DLD1 (cell line): ENCODE results near the gene KRTAP4-5.
"Not testable (repeated sequence)": the region's sequence is repeated elsewhere in the genome, so short reads cannot be mapped to it uniquely, and the experiment has no call there.

Experiments used
- in situ Hi-C: cut with HindIII; loops from 2 replicates; pipeline ENCODE4 v1.10.0; 2017; ENCODE audit warnings: low sequenced_read_pairs

KRTAP4-5 gene

GRCh38 chr17:41149652-41149985 is at the start of gene KRTAP4-5:
Gene KRTAP4-5 (minus strand): TSS chr17:41149825. CDS start chr17:41149767, 58 bp downstream.
- in situ Hi-C loops: no loop called here

GRCh38 chr17:41196068-41196467 is 46.4 kb upstream of the KRTAP4-5 start:
- in situ Hi-C loops: no loop called here

DNA sequence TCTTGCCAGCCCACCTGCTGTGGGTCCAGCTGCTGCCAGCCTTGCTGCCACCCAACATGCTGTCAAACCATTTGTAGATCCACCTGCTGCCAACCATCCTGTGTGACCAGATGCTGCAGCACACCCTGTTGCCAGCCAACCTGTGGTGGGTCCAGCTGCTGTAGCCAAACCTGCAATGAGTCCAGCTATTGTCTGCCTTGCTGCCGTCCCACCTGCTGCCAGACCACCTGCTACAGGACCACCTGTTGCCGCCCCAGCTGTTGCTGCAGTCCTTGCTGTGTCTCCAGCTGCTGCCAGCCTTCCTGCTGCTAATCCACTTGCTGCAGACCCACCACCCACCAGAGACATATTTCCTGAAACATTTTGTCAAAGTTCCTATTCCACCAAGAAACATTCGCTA is 40.7 kb upstream of the KRTAP4-5 start:
- in situ Hi-C loops: no loop called here

GRCh38 chr17:41189837-41190318 is 40.3 kb upstream of the KRTAP4-5 start, which contains the start of gene KRTAP9-1:
Gene KRTAP9-1 (plus strand): TSS chr17:41189887. CDS start chr17:41189887, 0 bp downstream.
- in situ Hi-C loops: not testable (repeated sequence)

DNA sequence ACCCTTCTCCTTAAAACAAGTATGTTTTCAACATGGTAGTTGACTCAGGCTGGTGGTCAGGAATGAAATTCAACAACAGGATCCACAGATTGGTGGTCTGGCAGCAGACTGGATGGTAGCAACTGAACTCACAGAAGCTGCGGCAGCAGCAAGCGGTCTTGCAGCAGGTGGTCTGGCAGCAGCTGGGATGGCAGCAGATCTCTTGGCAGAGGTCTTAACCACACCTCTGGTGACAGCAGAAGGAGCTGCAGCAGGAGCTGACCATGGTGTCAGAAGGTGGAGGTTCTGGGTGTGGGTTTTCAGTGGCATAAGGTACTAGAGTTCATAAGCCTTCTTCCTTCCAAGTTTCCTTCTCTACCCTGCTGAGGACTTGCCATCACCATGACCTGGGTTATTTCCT is 37.2 kb upstream of the KRTAP4-5 start:
- in situ Hi-C loops: no loop called here

DNA sequence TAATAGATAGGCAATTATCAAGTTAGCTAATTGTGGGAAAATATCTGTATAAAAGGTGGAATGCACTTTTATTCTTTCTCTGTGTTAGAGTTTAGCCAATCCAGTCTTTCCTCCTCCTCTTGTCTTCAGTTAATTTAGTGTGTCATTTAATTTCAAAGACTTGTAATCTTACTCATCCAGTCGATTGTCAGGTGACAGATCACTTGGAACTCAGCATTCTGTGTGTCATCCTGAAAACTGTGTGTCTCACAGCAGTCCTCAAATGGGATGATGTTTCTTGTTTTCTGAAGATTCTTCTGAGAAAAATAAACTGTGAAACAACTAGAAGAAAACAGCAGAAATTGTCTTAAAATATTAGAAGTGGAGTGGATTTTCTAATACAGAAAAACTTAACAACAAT is 35.4 kb upstream of the KRTAP4-5 start:
- in situ Hi-C loops: no loop called here

GRCh38 chr17:41184480-41184961 is 34.9 kb upstream of the KRTAP4-5 start, which contains the start of gene KRTAP4-1:
Gene KRTAP4-1 (minus strand): TSS chr17:41184911. CDS start chr17:41184854, 57 bp downstream.
- in situ Hi-C loops: no loop called here

- in situ Hi-C loops: no loop called here
Observed at GRCh38 chr17:41178843-41179616, 29.4 kb upstream of the KRTAP4-5 start.

DNA sequence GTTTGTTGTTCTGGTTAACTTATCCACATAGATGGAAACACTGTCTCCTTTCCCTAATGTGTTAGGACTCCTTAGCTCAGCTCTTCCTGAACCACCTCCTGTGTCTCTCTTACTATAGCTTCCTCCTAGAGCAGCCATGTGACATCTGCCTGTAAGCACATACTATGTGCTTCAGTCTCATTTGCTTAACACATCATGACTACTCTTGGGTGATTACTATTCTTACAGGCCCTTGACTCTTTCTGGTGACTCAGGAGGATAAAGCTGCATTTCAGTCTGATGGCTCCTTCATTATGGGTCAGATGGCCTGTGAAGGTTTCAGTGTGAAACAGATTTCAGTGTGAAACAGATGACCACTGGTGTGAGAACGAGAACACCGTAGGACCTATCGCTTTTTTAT is 28.7 kb upstream of the KRTAP4-5 start:
- in situ Hi-C loops: no loop called here

DNA sequence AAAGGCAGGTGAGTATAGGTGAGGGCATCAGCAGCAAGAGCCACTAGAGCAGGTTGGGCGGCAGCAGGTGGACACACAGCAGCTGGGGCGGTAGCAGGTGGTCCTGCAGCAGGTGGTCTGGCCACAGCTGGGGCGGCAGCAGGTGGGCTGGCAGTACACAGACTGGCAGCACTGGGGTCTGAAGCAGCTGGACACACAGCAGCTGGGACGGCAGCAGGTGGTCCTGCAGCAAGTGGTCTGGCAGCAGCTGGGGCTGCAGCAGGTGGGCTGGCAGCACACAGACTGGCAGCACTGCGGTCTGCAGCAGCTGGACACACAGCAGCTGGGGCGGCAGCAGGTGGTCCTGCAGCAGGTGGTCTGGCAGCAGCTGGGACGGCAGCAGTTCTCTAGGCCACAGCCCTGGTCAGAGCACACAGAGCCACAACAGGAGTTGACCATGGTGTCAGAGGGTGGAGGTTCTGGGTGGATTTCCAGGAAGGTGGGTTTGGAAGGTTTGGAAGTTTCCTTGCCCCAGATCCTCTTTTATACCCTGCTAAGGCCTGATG is 28.2 kb upstream of the KRTAP4-5 start, which contains the start of gene KRTAP4-2:
Gene KRTAP4-2 (minus strand): TSS at position 495 of the 545 bp plus-strand sequence. CDS start 57 bp downstream, at position 438.
- in situ Hi-C loops: no loop called here

- in situ Hi-C loops: no loop called here
Observed at GRCh38 chr17:41176744-41177387, 27.2 kb upstream of the KRTAP4-5 start.

- in situ Hi-C loops: no loop called here
Observed at GRCh38 chr17:41171886-41172285, 22.3 kb upstream of the KRTAP4-5 start.

- in situ Hi-C loops: no loop called here
Observed at GRCh38 chr17:41168121-41168520, 18.5 kb upstream of the KRTAP4-5 start, which contains the start of gene KRTAP4-3. Gene KRTAP4-3 (minus strand): TSS chr17:41168221. CDS start chr17:41168172, 49 bp downstream.

DNA sequence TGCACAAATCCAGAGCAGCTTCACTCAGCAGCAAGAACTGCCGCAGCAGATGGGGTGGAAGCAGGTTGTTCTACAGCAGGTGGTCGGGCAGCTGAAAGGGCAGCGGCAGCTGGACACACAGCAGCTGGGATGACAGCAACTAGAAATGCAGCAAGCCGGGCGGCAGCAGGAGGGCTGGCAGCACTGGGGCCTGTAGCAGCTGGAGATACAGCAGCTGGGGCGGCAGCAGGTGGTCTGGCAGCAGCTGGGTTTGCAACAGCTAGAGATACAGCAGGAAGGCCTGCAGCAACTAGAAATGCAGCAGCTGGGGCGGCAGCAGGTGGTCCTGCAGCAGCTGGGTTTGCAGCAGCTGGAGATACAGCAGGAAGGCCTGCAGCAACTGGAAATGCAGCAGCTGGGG is 17.9 kb upstream of the KRTAP4-5 start:
- in situ Hi-C loops: no loop called here

DNA sequence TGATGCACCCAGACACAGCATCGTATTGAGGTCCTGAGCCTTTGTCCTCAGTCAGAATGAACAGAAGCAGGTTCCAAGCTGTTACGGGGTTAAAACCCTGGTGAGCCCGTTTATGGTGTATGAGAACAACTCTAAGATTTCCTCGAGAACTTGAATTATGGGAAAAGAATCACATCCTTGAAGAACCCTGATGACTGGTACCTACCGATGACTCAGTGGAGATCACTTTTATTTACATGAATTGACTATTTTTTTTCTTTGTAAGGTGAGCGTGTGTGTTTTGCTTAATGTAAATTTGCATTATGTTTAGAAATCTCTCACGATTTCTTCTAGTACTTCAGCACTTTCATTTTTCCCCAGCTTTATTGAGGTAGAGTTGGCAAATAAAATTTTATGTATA is 14.2 kb upstream of the KRTAP4-5 start:
- in situ Hi-C loops: no loop called here

DNA sequence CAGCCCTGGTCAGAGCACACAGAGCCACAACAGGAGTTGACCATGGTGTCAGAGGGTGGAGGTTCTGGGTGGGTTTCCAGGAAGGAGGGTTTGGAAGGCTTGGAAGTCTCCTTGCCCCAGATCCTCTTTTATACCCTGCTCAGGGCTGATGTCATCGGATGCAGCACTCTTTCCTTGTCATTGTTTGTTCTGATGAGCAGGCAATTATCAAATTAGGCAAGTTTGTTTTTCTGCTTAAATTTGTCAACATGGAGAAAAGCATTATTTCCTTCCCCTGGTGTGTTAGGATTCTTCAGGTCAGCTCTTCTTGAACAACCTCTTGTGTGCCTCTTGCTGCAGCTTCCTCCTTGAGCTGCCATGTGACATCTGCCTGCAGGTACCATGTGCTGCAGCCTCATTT is 11.0 kb upstream of the KRTAP4-5 start, which contains the start of gene KRTAP4-4:
Gene KRTAP4-4 (minus strand): TSS at position 101 of the 400 bp plus-strand sequence. CDS start 57 bp downstream, at position 44.
- in situ Hi-C loops: no loop called here

DNA sequence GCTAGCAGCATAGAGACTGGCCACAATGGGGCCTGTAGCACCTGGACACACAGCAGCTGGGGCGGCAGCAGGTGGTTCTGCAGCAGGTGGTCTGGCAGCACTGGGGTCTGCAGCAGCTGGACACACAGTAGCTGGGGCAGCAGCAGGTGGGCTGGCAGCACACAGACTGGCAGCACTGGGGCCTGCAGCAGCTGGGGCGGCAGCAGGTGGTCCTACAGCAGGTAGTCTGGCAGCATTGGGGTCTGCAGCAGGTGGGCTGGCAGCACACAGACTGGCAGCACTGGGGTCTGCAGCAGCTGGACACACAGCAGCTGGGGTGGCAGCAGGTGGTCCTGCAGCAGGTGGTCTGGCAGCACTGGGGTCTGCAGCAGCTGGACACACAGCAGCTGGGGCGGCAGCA is 10.6 kb upstream of the KRTAP4-5 start:
- in situ Hi-C loops: not testable (repeated sequence)

DNA sequence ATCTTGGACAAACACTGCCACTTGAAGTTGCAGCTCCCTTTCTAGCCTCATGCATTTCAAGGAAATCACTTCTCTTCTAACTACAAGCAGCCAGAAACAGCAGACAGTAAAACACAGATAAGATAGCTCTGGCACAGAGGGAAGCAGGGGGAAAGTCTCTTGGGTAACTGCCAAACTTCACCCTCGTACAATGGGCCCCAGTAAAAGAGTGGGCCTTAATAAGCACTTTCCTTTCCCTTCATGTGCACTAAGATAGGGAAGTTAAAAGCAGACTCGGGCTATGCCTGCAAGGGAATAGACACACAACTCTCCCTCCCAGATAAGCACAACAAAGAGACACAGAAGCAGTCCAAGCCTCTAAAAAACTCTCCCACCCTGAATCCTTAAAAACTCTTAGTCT is 4.2 kb upstream of the KRTAP4-5 start:
- in situ Hi-C loops: no loop called here

DNA sequence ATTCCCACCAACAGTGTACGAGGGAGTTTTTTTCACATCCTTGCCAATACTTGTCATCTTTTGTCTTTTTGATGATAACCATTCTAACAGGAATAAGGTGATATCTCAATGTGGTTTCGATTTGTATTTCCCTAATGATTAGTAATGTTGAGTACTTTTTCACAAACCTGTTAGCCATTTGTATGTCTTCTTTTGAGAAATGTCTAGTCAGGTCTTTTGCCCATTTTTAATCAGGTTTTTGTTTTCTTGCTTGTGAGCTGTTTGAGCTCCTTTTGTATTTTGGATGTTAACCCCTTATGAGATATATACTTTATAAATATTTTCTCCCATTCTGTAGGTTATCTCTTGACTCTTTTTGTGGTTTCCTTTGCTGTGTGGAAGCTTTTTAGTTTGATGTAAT is 1.9 kb upstream of the KRTAP4-5 start:
- in situ Hi-C loops: no loop called here

DNA sequence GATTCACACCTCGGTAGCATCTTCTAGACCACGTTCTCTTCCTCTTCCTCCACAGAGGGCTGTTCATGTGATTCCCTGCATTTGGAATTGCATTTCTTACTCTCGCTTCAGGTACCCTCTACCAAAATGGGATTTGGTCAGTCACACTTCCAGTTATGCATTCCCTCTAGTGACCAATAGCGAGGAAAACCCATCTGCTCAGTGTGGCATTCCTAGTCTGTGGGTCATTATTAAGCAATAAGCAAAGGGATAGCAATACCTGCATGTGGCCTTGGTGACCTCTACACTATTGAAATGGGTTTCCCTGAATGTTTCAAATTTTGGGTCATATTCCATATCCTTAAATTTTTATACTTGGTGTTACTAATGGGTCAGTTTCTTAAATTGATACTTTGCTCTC is 401 bp upstream of the KRTAP4-5 start:
- in situ Hi-C loops: no loop called here

DNA sequence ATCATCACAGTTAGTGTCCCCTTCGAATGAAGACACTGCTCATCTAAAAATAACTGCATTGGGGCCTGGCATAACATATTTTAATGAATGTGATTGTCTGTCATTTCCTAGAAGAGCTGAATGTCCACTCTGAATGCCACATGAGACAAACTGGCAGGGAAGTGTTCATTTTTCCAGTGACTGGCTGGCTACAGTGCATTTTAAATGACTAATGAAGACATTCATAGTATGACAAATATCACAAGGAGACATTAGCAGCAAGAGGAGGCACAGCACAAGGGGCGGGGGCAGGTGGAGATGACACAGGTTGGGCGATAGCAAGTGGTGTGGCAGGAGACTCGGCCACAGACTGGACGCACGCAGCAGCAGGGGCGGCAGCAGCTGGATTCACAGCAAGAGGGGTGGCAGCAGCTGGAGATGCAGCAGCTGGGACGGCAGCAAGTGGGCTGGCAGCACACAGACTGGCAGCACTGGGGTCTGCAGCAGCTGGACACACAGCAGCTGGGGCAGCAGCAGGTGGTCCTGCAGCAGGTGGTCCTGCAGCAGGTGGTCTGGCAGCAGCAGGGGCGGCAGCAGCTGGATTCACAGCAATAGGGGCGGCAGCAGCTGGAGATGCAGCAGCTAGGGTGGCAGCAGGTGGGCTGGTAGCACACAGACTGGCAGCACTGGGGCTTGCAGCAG is 514 bp downstream of the KRTAP4-5 start:
- in situ Hi-C loops: not testable (repeated sequence)
